Panc1 (cell line): Measurements from ENCODE around the gene CFAP97D1. TPM values are rescaled to one million over a fixed set of nuclear protein-coding genes. Genes with fewer than 3 reads are reported as not detected.

Experiments
- ATAC-seq: fragments of 200-7000 bp; cut with Tn5 transposase; 2 replicates; pipeline ENCODE4 v1.9.1; 2020; ENCODE audit warnings: mild to moderate bottlenecking, moderate library complexity
- BruUV-seq: library from RNA; stranded (reverse); fragments of 400-500 nt; replicated peaks from 2 replicates; lab custom pipeline; 2021; lab: Mats Ljungman, UMichigan
- CTCF ChIA-PET: fragments of 300-600 bp; sonication (Branson Sonifier 250); formaldehyde crosslinking; loops from one replicate; lab custom pipeline; 2022; ENCODE audit warnings: antibody characterized with exemption; lab: Charles Lee
- POLR2A ChIA-PET: fragments of 300-600 bp; sonication (Branson Sonifier 250); formaldehyde crosslinking; loops from one replicate; lab custom pipeline; 2022; ENCODE audit warnings: antibody characterized with exemption; lab: Charles Lee
- DNase-seq: peaks from one replicate; pipeline ENCODE4 v3.0.0-alpha.2; 2010; ENCODE audit warnings: low read depth, low spot score
- H3K27ac ChIP-seq: 2 replicates; pipeline ENCODE4 v1.5.1; 2011; ENCODE audit warnings: mild to moderate bottlenecking, low read length, inconsistent platforms
- H3K27me3 ChIP-seq: fragments of 200-500 bp; sonication (Bioruptor generic); 2 replicates; pipeline ENCODE4 v1.6.0; 2014; ENCODE audit warnings: low read length, inconsistent platforms; ENCODE audit not compliant: control insufficient read depth, insufficient read depth
- H3K36me3 ChIP-seq: fragments of 200-500 bp; sonication (Bioruptor generic); 2 replicates; pipeline ENCODE4 v1.5.1; 2014; ENCODE audit warnings: inconsistent platforms, mild to moderate bottlenecking, low read length, moderate library complexity; ENCODE audit not compliant: control insufficient read depth, insufficient read depth
- H3K4me1 ChIP-seq: 2 replicates; pipeline ENCODE4 v1.5.1; 2011; ENCODE audit warnings: inconsistent platforms, mild to moderate bottlenecking, low read length, moderate library complexity; ENCODE audit not compliant: control insufficient read depth, insufficient read depth
- H3K4me3 ChIP-seq, 2 experiments: 2 replicates each; pipeline ENCODE4 v1.5.1; 2011 to 2012; ENCODE audit warnings: low read depth in 2 of 2, low read length in 2 of 2, mild to moderate bottlenecking in 2 of 2, inconsistent platforms in 1 of 2, moderate library complexity in 1 of 2
- H3K9me3 ChIP-seq: fragments of 200-500 bp; sonication (Bioruptor generic); 2 replicates; pipeline ENCODE4 v1.5.1; 2014; ENCODE audit warnings: low read depth, mild to moderate bottlenecking, inconsistent platforms, low read length, moderate library complexity; ENCODE audit not compliant: control insufficient read depth, insufficient read depth
- CTCF ChIP-seq: fragments of 450-650 bp; IDR thresholded peaks from 2 replicates; pipeline ENCODE4 v1.5.1; 2017; ENCODE audit warnings: mild to moderate bottlenecking
- POLR2AphosphoS5 ChIP-seq: IDR thresholded peaks from 2 replicates; pipeline ENCODE4 v1.6.1; 2012; ENCODE audit warnings: mild to moderate bottlenecking, low read depth, low read length, moderate library complexity
- REST ChIP-seq, 2 experiments: IDR thresholded peaks; 2 replicates each; pipeline ENCODE4 v1.6.1; 2011 to 2012; ENCODE audit warnings: low read depth in 2 of 2, control low read depth in 1 of 2, low read length in 1 of 2, mild to moderate bottlenecking in 1 of 2, moderate library complexity in 1 of 2; ENCODE audit not compliant: insufficient read depth in 1 of 2
- SIN3A ChIP-seq: IDR thresholded peaks from 2 replicates; pipeline ENCODE4 v1.6.1; 2012; ENCODE audit warnings: low read depth, mild to moderate bottlenecking, low read length, moderate library complexity, borderline replicate concordance; ENCODE audit not compliant: insufficient read depth
- TCF7L2 ChIP-seq: IDR thresholded peaks from 2 replicates; pipeline ENCODE4 v1.6.1; 2011; ENCODE audit warnings: mild to moderate bottlenecking, low read depth, low read length, inconsistent platforms
- in situ Hi-C: cut with HindIII; loops from 2 replicates; pipeline ENCODE4 v1.10.0; 2016; ENCODE audit warnings: low sequenced_read_pairs, low pct_unique_long_range_greater_than_20kb
- intact Hi-C: fragments of 100-400 bp; cut with micrococcal nuclease; formaldehyde crosslinking; loops from one replicate; pipeline ENCODE4 v1.10.0; 2022; ENCODE audit not compliant: unreplicated experiment
- total RNA-seq: library from RNA; stranded (reverse); gene quantifications from one replicate; pipeline ENCODE4 v1.2.1, GENCODE V29; 2021; ENCODE audit not compliant: unreplicated experiment

CFAP97D1 gene
- total RNA-seq, 1 experiment from 2014 or later = not detected

GRCh38 chr17:43827596-43827995, 47.4 kb downstream of the CFAP97D1 start:
- no peak overlapping the region for H3K27ac ChIP-seq
- ATAC-seq (no peak), DNase-seq (no peak)
- TF ChIP-seq REST (IDR thresholded peaks at IDR 0.05; ENCODE audit: insufficient read depth in 1 of 2, low read depth in 2 of 2, low read length in 1 of 2) (no peak), SIN3A (no peak), POLR2AphosphoS5 (no peak), CTCF (no peak), TCF7L2 (no peak)
- H3K36me3 ChIP-seq = no peaks in the 10 kb centered on the region
- in situ Hi-C loops = no loop called here
- H3K9me3 ChIP-seq = no peaks in the 10 kb centered on the region
- no peaks in the 10 kb centered on the region for H3K27me3 ChIP-seq
- POLR2A ChIA-PET = no interaction called here
- CTCF ChIA-PET = no interaction called here
- no peaks in the 10 kb centered on the region; the same call in 1 of the 2 replicates for H3K4me1 ChIP-seq
- BruUV-seq = no TSS peak
- intact Hi-C loops = no loop called here
- H3K4me3 ChIP-seq = no peak overlapping the region

- BruUV-seq = no TSS peak
- H3K27ac ChIP-seq = no peak overlapping the region
- ATAC-seq (no peak), DNase-seq (no peak)
- no peak for TF ChIP-seq REST (IDR thresholded peaks at IDR 0.05; ENCODE audit: insufficient read depth in 1 of 2, low read depth in 2 of 2, low read length in 1 of 2)
- TF ChIP-seq CTCF = no peak
- TF ChIP-seq SIN3A = no peak
- TF ChIP-seq POLR2AphosphoS5 = no peak
- TF ChIP-seq TCF7L2 = no peak
- no peaks in the 10 kb centered on the region for H3K36me3 ChIP-seq
- H3K27me3 ChIP-seq = no peaks in the 10 kb centered on the region
- in situ Hi-C loops (no loop called here), intact Hi-C loops (no loop called here)
- POLR2A ChIA-PET = no interaction called here
- no peak overlapping the region for H3K4me3 ChIP-seq
- no peaks in the 10 kb centered on the region; the same call in 1 of the 2 replicates for H3K4me1 ChIP-seq
- no peaks in the 10 kb centered on the region for H3K9me3 ChIP-seq
- CTCF ChIA-PET = no interaction called here
Measured at GRCh38 chr17:43829738-43830137, 49.5 kb downstream of the CFAP97D1 start.
